Epithelial cell of proximal tubule (primary cell): Measurements from ENCODE around the gene ARHGAP42. TPM values are rescaled to one million over a fixed set of nuclear protein-coding genes. Genes with fewer than 3 reads are reported as not detected.
A peak's percentile ranks its signal among the peaks of the same experiment; 100 is the strongest.
"Not testable (repeated sequence)": the region's sequence is repeated elsewhere in the genome, so short reads cannot be mapped to it uniquely, and the experiment has no call there.

Experiments
- DNase-seq: peaks from one replicate; pipeline ENCODE4 v3.0.0-alpha.2; 2011; ENCODE audit warnings: low read depth
- H3K4me3 ChIP-seq: 2 replicates; pipeline ENCODE4 v1.5.1; 2011; ENCODE audit warnings: low read depth, mild to moderate bottlenecking, low read length
- CTCF ChIP-seq: conservative IDR thresholded peaks from 2 replicates; pipeline ENCODE4 v1.5.1; 2012; ENCODE audit warnings: low read depth, mild to moderate bottlenecking, low read length
- total RNA-seq: library from RNA; depleted of rRNA; stranded (reverse); fragments of >200 nt; gene quantifications from 2 replicates; pipeline ENCODE4 v1.2.3, GENCODE V29; 2015

Gene ARHGAP42
- total RNA-seq, 1 donor from 2014 or later, result 8.0 TPM

- no peak for TF ChIP-seq CTCF
Measured at GRCh38 chr11:100887659-100888058, 200.6 kb downstream of the ARHGAP42 start.

GRCh38 chr11:100888836-100889235, 201.7 kb downstream of the ARHGAP42 start:
- no peak overlapping the region for H3K4me3 ChIP-seq
- no peak for DNase-seq
- no peak for TF ChIP-seq CTCF

More at GRCh38 chr11:100887659-100888058, 200.6 kb downstream of the ARHGAP42 start:
- no peak for DNase-seq
- no peak overlapping the region for H3K4me3 ChIP-seq

GRCh38 chr11:100889758-100890157, 202.7 kb downstream of the ARHGAP42 start:
- H3K4me3 ChIP-seq, result no peak overlapping the region
- no peak for TF ChIP-seq CTCF
- DNase-seq, result no peak

GRCh38 chr11:100890789-100891188, 203.7 kb downstream of the ARHGAP42 start:
- no peak for TF ChIP-seq CTCF
- no peak overlapping the region for H3K4me3 ChIP-seq
- DNase-seq, result peak; percentile 39

GRCh38 chr11:100892886-100893285, 205.8 kb downstream of the ARHGAP42 start:
- no peak for DNase-seq
- H3K4me3 ChIP-seq, result no peak overlapping the region
- no peak for TF ChIP-seq CTCF

GRCh38 chr11:100895449-100895848, 208.4 kb downstream of the ARHGAP42 start:
- TF ChIP-seq CTCF, result no peak
- DNase-seq, result no peak
- H3K4me3 ChIP-seq, result no peak overlapping the region

- DNase-seq, H3K4me3 ChIP-seq: not testable (repeated sequence)
Measured at GRCh38 chr11:100895976-100896375, 208.9 kb downstream of the ARHGAP42 start.

GRCh38 chr11:100901471-100901870, 214.4 kb downstream of the ARHGAP42 start:
- not testable (repeated sequence) for DNase-seq, H3K4me3 ChIP-seq
